Nephron progenitor cell (in vitro differentiated cells): ENCODE measurements around the gene ANAPC2.

ENCODE experiments used
- DNase-seq: peaks from one replicate; pipeline ENCODE4 v3.0.0; 2021
- H3K27ac Mint-ChIP-seq: 2 replicates; pipeline ENCODE4 v1.8.0; 2021; ENCODE audit warnings: mild to moderate bottlenecking, moderate library complexity, mixed read lengths
- H3K27me3 Mint-ChIP-seq: 2 replicates; pipeline ENCODE4 v1.8.0; 2021; ENCODE audit warnings: mild to moderate bottlenecking, low read depth, mixed read lengths; ENCODE audit not compliant: poor library complexity
- H3K36me3 Mint-ChIP-seq: 2 replicates; pipeline ENCODE4 v1.8.0; 2021; ENCODE audit warnings: low read depth, mixed read lengths
- H3K4me1 Mint-ChIP-seq: 2 replicates; pipeline ENCODE4 v1.8.0; 2021; ENCODE audit warnings: mixed read lengths
- H3K4me3 Mint-ChIP-seq: 2 replicates; pipeline ENCODE4 v1.8.0; 2021; ENCODE audit warnings: mild to moderate bottlenecking, moderate library complexity, mixed read lengths
- H3K9me3 Mint-ChIP-seq: 2 replicates; pipeline ENCODE4 v1.8.0; 2021; ENCODE audit warnings: mild to moderate bottlenecking, moderate library complexity, mixed read lengths
- CTCF ChIP-seq: fragments of 200-600 bp; sonication (generic); IDR thresholded peaks from 2 replicates; pipeline ENCODE4 v1.5.0; 2021; ENCODE audit warnings: antibody characterized with exemption

Gene ANAPC2

DNA sequence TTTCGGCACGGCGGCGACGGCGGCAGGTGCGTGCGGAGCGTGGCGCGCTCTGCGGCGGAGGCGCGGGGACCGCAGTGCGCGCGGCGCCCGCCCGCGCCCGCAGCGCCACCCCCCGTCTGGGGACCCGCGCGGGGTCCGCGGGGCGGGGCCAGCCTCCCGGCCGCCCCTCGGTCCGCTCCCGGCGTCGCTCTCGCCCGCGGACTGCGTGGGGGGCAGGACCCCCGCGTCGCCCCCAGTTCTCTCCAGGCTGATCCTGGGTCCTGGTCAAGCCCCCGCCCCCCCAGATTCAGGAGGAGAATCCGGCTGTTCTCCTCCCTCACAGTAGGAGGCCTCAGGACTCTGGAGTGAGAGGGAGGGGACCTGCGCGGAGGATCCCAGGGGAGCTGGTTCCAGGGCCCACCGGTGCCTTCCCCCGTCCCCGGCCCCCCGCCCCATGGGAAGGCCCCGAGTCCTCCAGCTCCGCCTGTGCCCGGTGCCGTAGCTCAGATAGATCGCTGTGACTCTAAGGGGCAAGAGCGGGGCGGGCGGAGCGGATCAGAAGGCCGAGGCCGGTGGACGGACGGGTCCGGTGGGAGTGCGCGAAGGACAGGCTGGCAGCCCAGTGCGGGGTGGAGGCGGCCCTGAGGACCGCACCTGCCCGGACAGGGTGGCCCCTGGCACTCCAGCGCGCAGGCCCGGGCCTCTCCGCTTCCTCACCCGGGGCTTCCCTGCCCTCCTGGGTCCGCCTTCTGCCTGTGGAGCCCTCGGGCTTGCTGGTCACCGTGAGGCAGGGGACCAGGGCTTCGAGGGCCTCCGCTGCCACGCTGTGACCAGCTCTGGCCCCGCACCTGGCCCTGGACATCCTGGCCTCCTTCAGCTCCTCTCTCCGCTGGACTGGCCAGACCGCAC lies 34.1 kb upstream of the ANAPC2 start, which contains the start of gene RNF208:
Gene RNF208, minus strand, starts transcription at position 51 of the 888 bp plus-strand sequence. CDS start 1,028 bp downstream, outside the sequence.
- H3K4me3 Mint-ChIP-seq, result peak within 1 kb of the TSS; percentile 75
- H3K36me3 Mint-ChIP-seq, result no peaks in the 10 kb centered on the region
- DNase-seq, result peak; percentile 55
- H3K9me3 Mint-ChIP-seq, result no peaks in the 10 kb centered on the region
- no peak for TF ChIP-seq CTCF
- H3K4me1 Mint-ChIP-seq, result peaks cover 5% of the 10 kb centered on the region
- H3K27ac Mint-ChIP-seq, result no peak within 1 kb of the TSS
- H3K27me3 Mint-ChIP-seq, result peaks cover 4% of the 10 kb centered on the region

GRCh38 chr9:137221506-137222111 lies 33.2 kb upstream of the ANAPC2 start:
- Mint-ChIP-seq H3K4me1 (peaks cover 9% of the 10 kb centered on the region), H3K9me3 (no peaks in the 10 kb centered on the region), H3K27ac (no peak overlapping the region), H3K36me3 (no peaks in the 10 kb centered on the region), H3K4me3 (no peak overlapping the region), H3K27me3 (peaks cover 4% of the 10 kb centered on the region)
- TF ChIP-seq CTCF, result no peak
- DNase-seq, result peak; percentile 56

DNA sequence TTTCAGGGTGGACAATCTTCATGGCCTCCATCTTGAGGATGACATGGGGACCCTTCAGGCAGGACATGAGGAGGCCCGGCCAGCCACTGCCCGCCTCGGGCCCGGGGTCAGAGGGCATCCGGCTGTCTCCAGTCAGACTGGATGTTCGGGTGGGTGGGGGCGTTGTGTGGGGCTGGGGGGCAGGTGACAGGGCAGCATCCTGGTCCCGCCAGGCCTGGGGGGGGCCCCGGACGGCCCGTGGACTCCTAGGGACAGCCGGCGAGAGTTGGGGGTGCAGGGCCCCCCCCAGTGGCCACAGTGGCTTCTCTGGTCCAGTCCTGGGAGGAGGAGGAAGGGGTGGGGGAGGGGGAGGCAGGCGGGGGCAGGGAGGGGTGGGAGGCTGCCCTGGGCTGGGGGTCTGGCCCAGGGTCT lies 32.7 kb upstream of the ANAPC2 start:
- Mint-ChIP-seq H3K4me3 (peak overlapping the region; percentile 34), H3K27ac (no peak overlapping the region), H3K9me3 (no peaks in the 10 kb centered on the region)

GRCh38 chr9:137220317-137221094 lies 32.1 kb upstream of the ANAPC2 start:
- no peaks in the 10 kb centered on the region for H3K9me3 Mint-ChIP-seq
- H3K27ac Mint-ChIP-seq, result no peak overlapping the region
- no peaks in the 10 kb centered on the region for H3K36me3 Mint-ChIP-seq
- peak overlapping the region; percentile 44 for H3K4me3 Mint-ChIP-seq
- TF ChIP-seq CTCF, result no peak
- DNase-seq, result no peak
- peaks cover 9% of the 10 kb centered on the region for H3K4me1 Mint-ChIP-seq
- peaks cover 4% of the 10 kb centered on the region for H3K27me3 Mint-ChIP-seq

More for the DNA sequence above, 32.7 kb upstream of the ANAPC2 start:
- Mint-ChIP-seq H3K36me3 (no peaks in the 10 kb centered on the region), H3K4me1 (peaks cover 9% of the 10 kb centered on the region), H3K27me3 (peaks cover 4% of the 10 kb centered on the region)
- TF ChIP-seq CTCF, result no peak
- no peak for DNase-seq

DNA sequence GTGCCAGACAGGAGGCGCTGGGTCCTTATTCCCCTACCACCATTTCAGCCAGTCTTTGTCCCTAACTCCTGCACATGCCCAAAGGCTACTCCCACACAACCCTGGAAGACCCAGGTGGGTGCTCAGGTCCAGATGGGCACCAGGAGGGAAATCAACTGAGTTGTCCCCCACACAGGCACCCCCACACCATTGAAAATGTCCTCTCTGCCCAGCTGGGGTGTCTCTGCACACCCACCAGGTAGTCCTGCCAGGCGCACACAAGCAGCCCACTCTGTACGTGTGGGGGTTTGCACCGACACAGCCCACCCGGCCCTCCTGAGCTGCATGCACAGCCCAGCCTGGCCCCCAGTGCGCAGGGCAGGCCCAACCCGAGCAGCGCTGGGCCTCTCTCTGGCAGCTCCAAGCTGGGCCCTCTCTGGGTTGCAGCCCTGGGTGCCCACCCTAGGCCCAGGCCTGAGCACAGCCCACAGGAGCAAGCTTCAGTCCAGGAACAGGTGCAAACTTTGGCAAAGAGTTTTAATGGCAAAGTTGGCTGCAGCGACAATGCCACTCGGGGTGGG lies 31.5 kb upstream of the ANAPC2 start:
- no peak for DNase-seq
- Mint-ChIP-seq H3K36me3 (no peaks in the 10 kb centered on the region), H3K4me3 (no peak overlapping the region), H3K27ac (no peak overlapping the region), H3K9me3 (no peaks in the 10 kb centered on the region), H3K27me3 (peaks cover 4% of the 10 kb centered on the region), H3K4me1 (peaks cover 9% of the 10 kb centered on the region)
- TF ChIP-seq CTCF, result no peak
